Ascending aorta (tissue), 2 donors: Measurements from ENCODE around the gene VSX1. TPM values are rescaled to one million over a fixed set of nuclear protein-coding genes. Genes with fewer than 3 reads are reported as not detected.

ENCODE experiments used
- DNase-seq, 2 donors: peaks; one replicate each; pipeline ENCODE4 v3.0.0-alpha.2; 2019; ENCODE audit warnings: low spot score in 2 of 2
- H3K27ac ChIP-seq, 2 donors: fragments of 200-600 bp; sonication (generic); one replicate each; pipeline ENCODE4 v1.5.1; 2016 to 2017; ENCODE audit warnings: mild to moderate bottlenecking in 1 of 2
- H3K27me3 ChIP-seq: fragments of 200-600 bp; sonication (generic); one replicate; pipeline ENCODE4 v1.5.1; 2017
- H3K36me3 ChIP-seq, 2 donors: fragments of 200-600 bp; sonication (generic); one replicate each; pipeline ENCODE4 v1.5.1; 2016
- H3K4me1 ChIP-seq, 2 donors: fragments of 200-600 bp; sonication (generic); one replicate each; pipeline ENCODE4 v1.5.1; 2016 to 2017; ENCODE audit warnings: mild to moderate bottlenecking in 1 of 2
- H3K4me3 ChIP-seq, 2 donors: fragments of 200-600 bp; sonication (generic); one replicate each; pipeline ENCODE4 v1.5.1; 2016 to 2017; ENCODE audit warnings: mild to moderate bottlenecking in 1 of 2
- H3K9me3 ChIP-seq, 2 donors: fragments of 200-600 bp; sonication (generic); one replicate each; pipeline ENCODE4 v1.5.1; 2016
- intact Hi-C: fragments of 100-400 bp; cut with DNase I; formaldehyde crosslinking; loops from one replicate; pipeline ENCODE4 v1.15.1; 2023
- total RNA-seq: library from RNA; depleted of rRNA; stranded (reverse); fragments of >200 nt; gene quantifications from one replicate; pipeline ENCODE4 v1.1.0, GENCODE V29; 2016
- TF ChIP-seq, protein P1 (sequence below), 3 experiments: fragments of 200-600 bp in 2 of 3; fragments of 450-650 bp in 1 of 3; sonication (generic) in 2 of 3; IDR thresholded peaks; one replicate each; pipeline ENCODE4 v1.5.1; 2016 to 2019; ENCODE audit warnings: antibody characterized with exemption in 3 of 3, mild to moderate bottlenecking in 1 of 3, moderate library complexity in 1 of 3

Gene VSX1
- total RNA-seq, 1 donor from 2014 or later, result not detected

GRCh38 chr20:25087186-25087929 lies 5.4 kb upstream of the VSX1 start:
- Histone ChIP-seq H3K9me3 (no peaks in the 10 kb centered on the region), H3K4me3 (no peak overlapping the region), H3K36me3 (no peaks in the 10 kb centered on the region), H3K4me1 (peaks cover 0 to 12% of the 10 kb centered on the region in 2 donors), H3K27me3 (peaks cover 24% of the 10 kb centered on the region), H3K27ac (no peak overlapping the region)
- DNase-seq, result no peak
- intact Hi-C loops, result no loop called here
- TF ChIP-seq, protein P1, sequence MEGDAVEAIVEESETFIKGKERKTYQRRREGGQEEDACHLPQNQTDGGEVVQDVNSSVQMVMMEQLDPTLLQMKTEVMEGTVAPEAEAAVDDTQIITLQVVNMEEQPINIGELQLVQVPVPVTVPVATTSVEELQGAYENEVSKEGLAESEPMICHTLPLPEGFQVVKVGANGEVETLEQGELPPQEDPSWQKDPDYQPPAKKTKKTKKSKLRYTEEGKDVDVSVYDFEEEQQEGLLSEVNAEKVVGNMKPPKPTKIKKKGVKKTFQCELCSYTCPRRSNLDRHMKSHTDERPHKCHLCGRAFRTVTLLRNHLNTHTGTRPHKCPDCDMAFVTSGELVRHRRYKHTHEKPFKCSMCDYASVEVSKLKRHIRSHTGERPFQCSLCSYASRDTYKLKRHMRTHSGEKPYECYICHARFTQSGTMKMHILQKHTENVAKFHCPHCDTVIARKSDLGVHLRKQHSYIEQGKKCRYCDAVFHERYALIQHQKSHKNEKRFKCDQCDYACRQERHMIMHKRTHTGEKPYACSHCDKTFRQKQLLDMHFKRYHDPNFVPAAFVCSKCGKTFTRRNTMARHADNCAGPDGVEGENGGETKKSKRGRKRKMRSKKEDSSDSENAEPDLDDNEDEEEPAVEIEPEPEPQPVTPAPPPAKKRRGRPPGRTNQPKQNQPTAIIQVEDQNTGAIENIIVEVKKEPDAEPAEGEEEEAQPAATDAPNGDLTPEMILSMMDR (IDR thresholded peaks at IDR 0.05), result no peak

DNA sequence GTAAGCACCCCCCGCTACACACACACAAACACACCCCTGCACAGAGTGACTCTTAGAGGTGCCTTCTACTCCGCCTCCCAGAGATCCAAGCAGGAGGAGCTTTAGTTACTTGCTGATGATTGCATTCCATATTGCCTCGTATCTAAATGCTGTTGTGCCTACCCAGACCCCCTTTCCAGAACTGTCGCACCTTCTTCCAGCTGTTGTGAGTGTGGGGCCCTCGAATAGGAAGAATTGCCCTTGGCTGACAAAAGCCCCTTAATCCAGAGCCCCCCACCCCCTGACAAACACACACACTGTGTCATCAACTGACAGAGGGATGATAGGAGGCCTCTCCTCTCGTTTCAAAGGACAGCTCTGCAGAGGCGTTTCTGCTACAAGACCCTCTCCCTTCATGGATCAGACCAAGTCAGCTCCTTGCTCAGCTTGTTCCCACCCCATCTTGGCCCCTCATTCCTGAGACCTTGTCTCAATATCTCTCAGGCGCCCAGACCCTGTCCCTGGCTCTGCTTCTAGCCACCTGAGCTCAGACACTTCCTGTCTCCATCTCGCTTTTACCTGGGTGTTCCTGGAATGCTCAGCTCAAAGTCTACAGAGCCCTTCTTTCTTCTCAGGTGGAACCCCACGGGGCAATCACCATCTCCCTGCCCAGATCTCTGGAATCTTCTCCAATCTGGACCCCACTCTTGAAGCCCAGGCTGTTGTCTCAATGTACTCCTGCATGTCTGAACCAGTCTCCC lies 4.0 kb upstream of the VSX1 start:
- H3K9me3 ChIP-seq, result no peaks in the 10 kb centered on the region
- TF ChIP-seq, protein P1 (IDR thresholded peaks at IDR 0.05), result no peak
- H3K36me3 ChIP-seq, result no peaks in the 10 kb centered on the region
- intact Hi-C loops, result loop anchor here (2.0 kb wide), 1 partner anchor 93 kb away; no protein-coding TSS in a partner anchor
- H3K27me3 ChIP-seq, result peaks cover 37% of the 10 kb centered on the region
- DNase-seq, result no peak
- peaks cover 6 to 12% of the 10 kb centered on the region in 2 donors for H3K4me1 ChIP-seq
- H3K4me3 ChIP-seq, result no peak overlapping the region
- H3K27ac ChIP-seq, result no peak overlapping the region

DNA sequence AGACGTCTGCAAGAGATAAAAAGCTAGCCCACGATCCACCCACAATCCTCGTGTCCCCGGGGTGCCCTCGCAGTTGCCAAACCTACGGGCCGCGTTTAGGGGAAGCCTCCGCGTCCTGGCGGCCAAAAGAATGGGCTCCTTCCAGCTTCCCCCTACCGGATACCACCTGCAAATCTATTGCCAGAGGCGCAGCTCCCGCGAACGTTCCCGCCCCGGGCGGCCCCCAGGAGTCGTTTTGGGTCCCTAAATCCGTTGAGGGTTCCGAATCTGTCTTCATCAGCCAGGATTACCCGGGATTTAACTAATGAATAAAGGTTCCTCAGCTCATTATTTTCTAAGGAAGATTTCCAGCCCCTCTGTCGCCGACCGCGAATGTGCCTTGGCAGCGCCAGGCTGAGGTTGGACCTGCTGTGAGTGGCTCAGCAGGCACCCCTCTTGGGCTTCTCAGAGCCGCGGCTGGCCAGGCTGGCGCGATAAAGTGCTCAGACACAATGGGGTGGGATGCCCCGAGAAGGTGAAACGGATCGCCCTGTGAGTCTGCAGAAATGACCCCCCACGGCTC lies 2.8 kb upstream of the VSX1 start:
- no peaks in the 10 kb centered on the region for H3K9me3 ChIP-seq
- no peak overlapping the region for H3K27ac ChIP-seq
- H3K4me3 ChIP-seq, result no peak overlapping the region
- intact Hi-C loops, result loop anchor here (2.0 kb wide), 1 partner anchor 94 kb away; no protein-coding TSS in a partner anchor
- no peaks in the 10 kb centered on the region for H3K36me3 ChIP-seq
- peaks cover 40% of the 10 kb centered on the region for H3K27me3 ChIP-seq
- DNase-seq, result no peak
- peaks cover 6 to 12% of the 10 kb centered on the region in 2 donors for H3K4me1 ChIP-seq
- TF ChIP-seq, protein P1 (IDR thresholded peaks at IDR 0.05), result no peak

DNA sequence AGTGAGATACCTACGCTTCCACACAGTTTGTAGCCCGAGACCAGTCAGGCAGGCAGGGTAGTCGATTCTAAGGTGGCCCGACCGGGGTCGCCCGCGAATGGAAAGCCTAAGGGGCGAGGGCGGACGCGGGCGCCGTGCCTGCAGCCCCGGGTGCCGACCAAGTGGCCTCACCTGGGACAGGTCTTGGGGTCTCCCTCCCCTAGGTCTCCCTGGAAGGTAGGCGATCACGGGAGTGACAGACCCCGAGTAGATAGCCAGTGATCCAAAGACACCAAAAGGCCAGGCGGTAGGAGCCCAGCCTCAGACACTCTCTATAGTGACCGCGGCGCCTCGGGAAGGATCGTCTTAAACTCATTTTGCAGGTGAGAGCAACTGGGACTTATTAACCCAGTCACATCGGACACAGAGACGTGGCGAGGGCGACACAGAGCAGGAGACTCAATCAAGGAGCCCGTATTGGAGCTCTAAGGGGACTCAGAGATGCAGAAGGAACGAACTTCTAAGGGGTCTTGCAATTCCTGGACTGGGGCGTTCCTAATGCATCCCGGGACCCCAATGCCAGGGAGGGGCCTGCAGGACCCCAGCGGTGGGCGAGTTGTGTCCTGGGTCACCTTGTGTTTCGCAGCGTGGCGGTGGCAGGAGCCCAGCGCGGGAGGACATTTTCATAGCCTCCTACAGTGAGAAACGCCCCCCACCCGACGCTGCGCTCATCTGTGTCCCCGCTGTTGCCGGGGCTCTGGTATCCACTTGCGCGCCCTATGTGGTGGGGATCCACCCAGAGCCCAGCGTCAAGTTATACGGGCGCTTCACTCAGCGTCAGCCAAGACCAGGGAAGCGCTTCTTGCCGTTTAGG lies 2.1 kb upstream of the VSX1 start:
- H3K36me3 ChIP-seq, result no peaks in the 10 kb centered on the region
- peak overlapping the region in 1 of 2 donors; percentile 1 for H3K4me3 ChIP-seq
- no peaks in the 10 kb centered on the region for H3K9me3 ChIP-seq
- H3K4me1 ChIP-seq, result peaks cover 6 to 12% of the 10 kb centered on the region in 2 donors
- TF ChIP-seq, protein P1 (IDR thresholded peaks at IDR 0.05), result peak in 1 of 3 experiments; percentile 30
- H3K27ac ChIP-seq, result no peak overlapping the region
- H3K27me3 ChIP-seq, result peaks cover 40% of the 10 kb centered on the region
- DNase-seq, result no peak
- intact Hi-C loops, result loop anchor here (2.0 kb wide), 1 partner anchor 95 kb away; no protein-coding TSS in a partner anchor

GRCh38 chr20:25083141-25083772 lies 1.3 kb upstream of the VSX1 start:
- Histone ChIP-seq H3K4me3 (peak overlapping the region in 1 of 2 donors; percentile 1), H3K36me3 (no peaks in the 10 kb centered on the region), H3K27ac (no peak overlapping the region), H3K4me1 (peaks cover 6 to 12% of the 10 kb centered on the region in 2 donors), H3K27me3 (peaks cover 40% of the 10 kb centered on the region), H3K9me3 (no peaks in the 10 kb centered on the region)
- TF ChIP-seq, protein P1 (IDR thresholded peaks at IDR 0.05), result no peak
- intact Hi-C loops, result no loop called here
- no peak for DNase-seq
